PC-3 (cell line): ENCODE data around the gene PRRC2B. TPM values are rescaled to one million over a fixed set of nuclear protein-coding genes. Genes with fewer than 3 reads are reported as not detected.
"Not testable (repeated sequence)": the region's sequence is repeated elsewhere in the genome, so short reads cannot be mapped to it uniquely, and the experiment has no call there.

ENCODE experiments used
- ATAC-seq: fragments of 200-7000 bp; cut with Tn5 transposase; 2 replicates; pipeline ENCODE4 v1.9.1; 2020; ENCODE audit warnings: mild to moderate bottlenecking, moderate library complexity
- BruUV-seq: library from RNA; stranded (reverse); fragments of 400-500 nt; replicated peaks from 2 replicates; lab custom pipeline; 2021; lab: Mats Ljungman, UMichigan
- CTCF ChIA-PET: fragments of 300-600 bp; sonication (Branson Sonifier 250); formaldehyde crosslinking; loops from one replicate; lab custom pipeline; 2022; ENCODE audit warnings: antibody characterized with exemption; lab: Charles Lee
- POLR2A ChIA-PET: fragments of 300-600 bp; sonication (Branson Sonifier 250); formaldehyde crosslinking; loops from one replicate; lab custom pipeline; 2022; ENCODE audit warnings: antibody characterized with exemption; ENCODE audit not compliant: unreplicated experiment; lab: Charles Lee
- DNase-seq: peaks from one replicate; pipeline ENCODE4 v3.0.0-alpha.2; 2015
- H2AFZ ChIP-seq: fragments of 300-600 bp; sonication (generic); 2 replicates; pipeline ENCODE4 v1.6.0; 2016; ENCODE audit warnings: antibody characterized with exemption, low read length
- H3F3A ChIP-seq: fragments of 300-600 bp; sonication (generic); one replicate; pipeline ENCODE4 v1.6.0; 2017; ENCODE audit warnings: antibody characterized with exemption, low read length, control low read depth, mild to moderate bottlenecking; ENCODE audit not compliant: unreplicated experiment
- H3K27ac ChIP-seq: fragments of 300-600 bp; sonication (generic); 2 replicates; pipeline ENCODE4 v1.5.1; 2016; ENCODE audit warnings: mild to moderate bottlenecking, low read length
- H3K27me3 ChIP-seq: fragments of 300-600 bp; sonication (generic); 2 replicates; pipeline ENCODE4 v1.6.1; 2016; ENCODE audit warnings: low read length, mixed read lengths
- H3K36me3 ChIP-seq: fragments of 300-600 bp; sonication (generic); 2 replicates; pipeline ENCODE4 v1.6.1; 2016; ENCODE audit warnings: low read depth, mixed run types, low read length, mixed read lengths
- H3K4me1 ChIP-seq: fragments of 300-600 bp; sonication (generic); 2 replicates; pipeline ENCODE4 v1.5.1; 2016; ENCODE audit warnings: low read length; ENCODE audit not compliant: insufficient read depth
- H3K4me2 ChIP-seq: fragments of 300-600 bp; sonication (generic); 2 replicates; pipeline ENCODE4 v1.6.0; 2016; ENCODE audit warnings: low read length
- H3K4me3 ChIP-seq: fragments of 300-600 bp; sonication (generic); 2 replicates; pipeline ENCODE4 v1.5.1; 2016; ENCODE audit warnings: mild to moderate bottlenecking, low read length, mixed read lengths
- H3K79me2 ChIP-seq: fragments of 300-600 bp; sonication (generic); 2 replicates; pipeline ENCODE4 v1.6.1; 2017; ENCODE audit warnings: low read length, mixed read lengths
- H3K9ac ChIP-seq: fragments of 300-600 bp; sonication (generic); 2 replicates; pipeline ENCODE4 v1.6.0; 2016; ENCODE audit warnings: mild to moderate bottlenecking, low read length
- H3K9me2 ChIP-seq: fragments of 300-600 bp; sonication (generic); replicated peaks from 2 replicates; pipeline ENCODE4 v1.6.1; 2016; ENCODE audit warnings: mixed run types, low read length, mixed read lengths
- H3K9me3 ChIP-seq: fragments of 300-600 bp; sonication (generic); 2 replicates; pipeline ENCODE4 v1.6.1; 2016; ENCODE audit warnings: low read length, mixed read lengths
- H4K20me1 ChIP-seq: fragments of 300-600 bp; sonication (generic); 2 replicates; pipeline ENCODE4 v1.6.1; 2016; ENCODE audit warnings: low read length, mixed read lengths
- EZH2 ChIP-seq: fragments of 300-600 bp; sonication (generic); IDR thresholded peaks from one replicate; pipeline ENCODE4 v1.6.1; 2017; ENCODE audit warnings: antibody characterized with exemption, mild to moderate bottlenecking, low read length; ENCODE audit not compliant: unreplicated experiment
- EZH2phosphoT487 ChIP-seq: fragments of 300-600 bp; sonication (generic); IDR thresholded peaks from 2 replicates; pipeline ENCODE4 v1.6.1; 2018; ENCODE audit warnings: mild to moderate bottlenecking, antibody characterized with exemption, low read length, borderline replicate concordance
- intact Hi-C: fragments of 100-400 bp; cut with micrococcal nuclease; formaldehyde crosslinking; loops from 2 replicates; pipeline ENCODE4 v1.9.0; 2023
- total RNA-seq: library from RNA; depleted of rRNA; stranded (reverse); fragments of >200 nt; gene quantifications from 2 replicates; pipeline ENCODE4 v1.2.3, GENCODE V29; 2014
- TF ChIP-seq, protein P1 (sequence below): fragments of 300-600 bp; sonication (generic); conservative IDR thresholded peaks from 2 replicates; pipeline ENCODE4 v1.5.1; 2017; ENCODE audit warnings: antibody characterized with exemption, low read depth, mild to moderate bottlenecking, low read length

PRRC2B gene
- total RNA-seq, 1 experiment from 2014 or later: 46.9 TPM

DNA sequence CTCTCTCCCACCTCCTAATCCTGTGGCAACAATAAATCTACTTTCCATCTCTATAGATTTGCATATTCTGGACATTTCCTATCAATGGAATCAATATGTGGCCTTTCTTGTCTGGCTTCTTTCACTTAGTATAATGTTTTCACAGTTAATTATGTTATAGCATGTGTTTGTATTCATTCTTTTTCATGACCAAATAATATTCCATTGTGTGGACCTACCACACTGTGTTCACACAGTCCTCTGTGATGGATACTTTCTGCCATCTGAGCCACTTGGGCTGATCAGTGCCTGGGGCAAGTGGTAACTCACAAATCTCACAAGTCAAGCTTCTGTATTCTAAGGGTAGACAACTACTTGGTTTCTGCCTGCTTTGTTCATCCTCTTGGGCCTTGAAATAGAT is 60.1 kb downstream of the PRRC2B start:
- H3K36me3 ChIP-seq: peaks cover 30% of the 10 kb centered on the region
- TF ChIP-seq EZH2phosphoT487 (no peak), EZH2 (no peak)
- TF ChIP-seq, protein P1, sequence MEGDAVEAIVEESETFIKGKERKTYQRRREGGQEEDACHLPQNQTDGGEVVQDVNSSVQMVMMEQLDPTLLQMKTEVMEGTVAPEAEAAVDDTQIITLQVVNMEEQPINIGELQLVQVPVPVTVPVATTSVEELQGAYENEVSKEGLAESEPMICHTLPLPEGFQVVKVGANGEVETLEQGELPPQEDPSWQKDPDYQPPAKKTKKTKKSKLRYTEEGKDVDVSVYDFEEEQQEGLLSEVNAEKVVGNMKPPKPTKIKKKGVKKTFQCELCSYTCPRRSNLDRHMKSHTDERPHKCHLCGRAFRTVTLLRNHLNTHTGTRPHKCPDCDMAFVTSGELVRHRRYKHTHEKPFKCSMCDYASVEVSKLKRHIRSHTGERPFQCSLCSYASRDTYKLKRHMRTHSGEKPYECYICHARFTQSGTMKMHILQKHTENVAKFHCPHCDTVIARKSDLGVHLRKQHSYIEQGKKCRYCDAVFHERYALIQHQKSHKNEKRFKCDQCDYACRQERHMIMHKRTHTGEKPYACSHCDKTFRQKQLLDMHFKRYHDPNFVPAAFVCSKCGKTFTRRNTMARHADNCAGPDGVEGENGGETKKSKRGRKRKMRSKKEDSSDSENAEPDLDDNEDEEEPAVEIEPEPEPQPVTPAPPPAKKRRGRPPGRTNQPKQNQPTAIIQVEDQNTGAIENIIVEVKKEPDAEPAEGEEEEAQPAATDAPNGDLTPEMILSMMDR: no peak
- ATAC-seq (no peak), DNase-seq (no peak)
- POLR2A ChIA-PET: no interaction called here
- H4K20me1 ChIP-seq: no peaks in the 10 kb centered on the region
- BruUV-seq: no TSS peak
- no peaks in the 10 kb centered on the region for H3K4me1 ChIP-seq
- no peak overlapping the region for H3K4me3 ChIP-seq
- H3K27ac ChIP-seq: no peak overlapping the region
- no peaks in the 10 kb centered on the region for H3K9me2 ChIP-seq
- intact Hi-C loops: loop anchor here (10.0 kb wide), 1 partner anchor 99 kb away; no protein-coding TSS in a partner anchor
- H3K9ac ChIP-seq: no peak overlapping the region
- no peak overlapping the region for H2AFZ ChIP-seq
- no peaks in the 10 kb centered on the region for H3K27me3 ChIP-seq
- CTCF ChIA-PET: no interaction called here
- no peaks in the 10 kb centered on the region for H3F3A ChIP-seq
- no peaks in the 10 kb centered on the region for H3K79me2 ChIP-seq
- no peak overlapping the region for H3K4me2 ChIP-seq
- H3K9me3 ChIP-seq: no peaks in the 10 kb centered on the region

DNA sequence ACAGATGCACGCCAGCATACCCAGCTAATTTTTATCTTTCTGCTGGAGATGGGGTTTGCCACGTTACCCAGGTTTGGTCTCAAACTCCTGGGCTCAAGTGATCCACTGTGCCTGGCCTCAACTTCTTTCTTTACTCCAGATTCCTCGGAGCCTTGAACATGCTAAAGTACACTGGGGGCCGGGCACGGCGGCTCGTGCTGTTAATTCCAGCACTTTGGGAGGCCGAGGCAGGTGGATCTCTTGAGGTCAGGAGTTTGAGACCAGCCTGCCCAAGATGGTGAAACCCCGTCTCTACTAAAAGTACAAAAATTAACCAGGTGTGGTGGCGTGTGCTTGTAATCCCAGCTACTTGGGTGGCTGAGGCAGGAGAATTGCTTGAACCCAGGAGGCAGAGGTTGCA is 61.8 kb downstream of the PRRC2B start:
- ATAC-seq, H4K20me1 ChIP-seq, POLR2A ChIA-PET, H3K27ac ChIP-seq, H3K9ac ChIP-seq, H3K79me2 ChIP-seq, H3K4me1 ChIP-seq, H3K4me2 ChIP-seq, CTCF ChIA-PET, H2AFZ ChIP-seq, H3K9me2 ChIP-seq, H3F3A ChIP-seq, BruUV-seq, DNase-seq, H3K9me3 ChIP-seq, H3K27me3 ChIP-seq, H3K4me3 ChIP-seq: not testable (repeated sequence)
- intact Hi-C loops: loop anchor here (10.0 kb wide), 1 partner anchor 101 kb away; no protein-coding TSS in a partner anchor
- H3K36me3 ChIP-seq: peaks cover 32% of the 10 kb centered on the region

DNA sequence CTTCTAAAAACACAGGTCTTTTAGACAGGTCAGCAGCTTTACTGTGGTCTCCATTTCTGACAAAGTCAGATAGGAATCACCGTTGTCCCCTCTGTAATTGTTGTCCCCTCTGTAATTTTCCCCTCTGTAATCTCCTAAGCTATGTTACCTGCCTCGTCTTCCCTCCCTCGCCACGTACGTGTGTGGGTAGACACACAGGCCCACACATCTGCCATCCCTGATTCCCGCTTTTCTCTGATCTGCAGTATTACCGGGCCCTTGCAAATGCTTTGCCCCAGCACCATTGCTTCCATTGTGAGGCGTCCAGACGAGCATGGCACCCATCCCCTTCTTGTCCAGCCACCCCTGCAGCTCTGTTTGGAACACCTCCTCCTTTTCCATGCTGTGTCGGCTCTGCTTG is 63.9 kb downstream of the PRRC2B start:
- intact Hi-C loops: loop anchor here (10.0 kb wide), 1 partner anchor 103 kb away; no protein-coding TSS in a partner anchor
- CTCF ChIA-PET: no interaction called here
- no peaks in the 10 kb centered on the region for H3K79me2 ChIP-seq

More for the DNA sequence above, 63.9 kb downstream of the PRRC2B start:
- no peaks in the 10 kb centered on the region for H3K27me3 ChIP-seq
- H3F3A ChIP-seq: no peaks in the 10 kb centered on the region
- H3K4me3 ChIP-seq: no peak overlapping the region
- H3K9me2 ChIP-seq: no peaks in the 10 kb centered on the region
- no peak for ATAC-seq
- BruUV-seq: no TSS peak
- POLR2A ChIA-PET: no interaction called here
- no peaks in the 10 kb centered on the region for H3K4me1 ChIP-seq
- no peaks in the 10 kb centered on the region for H4K20me1 ChIP-seq
- H3K9me3 ChIP-seq: no peaks in the 10 kb centered on the region
- H3K4me2 ChIP-seq: no peak overlapping the region
- H3K36me3 ChIP-seq: peaks cover 29% of the 10 kb centered on the region
- H3K9ac ChIP-seq: no peak overlapping the region
- TF ChIP-seq EZH2phosphoT487 (no peak), EZH2 (no peak)
- TF ChIP-seq, protein P1: no peak
- no peak for DNase-seq
- H2AFZ ChIP-seq: no peak overlapping the region
- no peak overlapping the region for H3K27ac ChIP-seq
